Spleen (tissue), 11 donors: ENCODE data around the gene LGALS13. TPM values are rescaled to one million over a fixed set of nuclear protein-coding genes. Genes with fewer than 3 reads are reported as not detected.

ENCODE experiments used
- DNase-seq: peaks from one replicate; pipeline ENCODE4 v3.0.0-alpha.2; 2020
- H3K27ac ChIP-seq, 8 donors: fragments of 200-600 bp; sonication (generic) in 7 of 8; 1 replicate in 4 of 8; 2 replicates in 4 of 8; pipeline versions ENCODE4 v1.5.0 to v1.8.0; 2016 to 2021; ENCODE audit warnings: inconsistent platforms in 4 of 8, mild to moderate bottlenecking in 4 of 8, moderate library complexity in 1 of 8
- H3K27me3 ChIP-seq, 7 donors: fragments of 200-600 bp; sonication (generic) in 6 of 7; replicated peaks in 1 of 7; 1 replicate in 4 of 7; 2 replicates in 3 of 7; pipeline versions ENCODE4 v1.5.0 to v1.8.0; 2016 to 2021; ENCODE audit warnings: inconsistent platforms in 3 of 7, mild to moderate bottlenecking in 1 of 7
- H3K36me3 ChIP-seq, 6 donors: fragments of 200-600 bp; sonication (generic) in 5 of 6; 1 replicate in 4 of 6; 2 replicates in 2 of 6; pipeline versions ENCODE4 v1.5.0 to v1.8.0; 2016 to 2021; ENCODE audit warnings: inconsistent platforms in 2 of 6
- H3K4me1 ChIP-seq, 6 donors: fragments of 200-600 bp; sonication (generic) in 5 of 6; 1 replicate in 3 of 6; 2 replicates in 3 of 6; pipeline versions ENCODE4 v1.5.0 to v1.8.0; 2016 to 2021; ENCODE audit warnings: inconsistent platforms in 3 of 6
- H3K4me3 ChIP-seq, 8 donors: fragments of 200-600 bp; sonication (generic) in 7 of 8; 1 replicate in 4 of 8; 2 replicates in 4 of 8; pipeline versions ENCODE4 v1.5.0 to v1.8.0; 2016 to 2021; ENCODE audit warnings: inconsistent platforms in 4 of 8, mild to moderate bottlenecking in 4 of 8, moderate library complexity in 2 of 8
- H3K9me3 ChIP-seq, 8 donors: fragments of 200-600 bp; sonication (generic) in 7 of 8; 1 replicate in 4 of 8; 2 replicates in 4 of 8; pipeline versions ENCODE4 v1.5.0 to v1.8.0; 2016 to 2021; ENCODE audit warnings: inconsistent platforms in 4 of 8
- POLR2A ChIP-seq, 3 donors: fragments of 450-650 bp; IDR thresholded peaks; one replicate each; pipeline ENCODE4 v1.5.1; 2017; ENCODE audit warnings: antibody characterized with exemption in 3 of 3, mild to moderate bottlenecking in 1 of 3
- POLR2AphosphoS5 ChIP-seq, 3 donors: sonication (generic); formaldehyde crosslinking; IDR thresholded peaks; one replicate each; pipeline ENCODE4 v1.5.1; 2017; ENCODE audit warnings: antibody characterized with exemption in 3 of 3
- whole genome bisulfite sequencing, 5 donors: extraction: QIAGEN DNeasy Blood & Tissue Kit in 3 of 5; methylation state at CpG; one replicate each; pipeline versions ENCODE4 v1.1.5 to v1.1.7; 2013 to 2018; 5-methylcytosine and 5-hydroxymethylcytosine counted together
- intact Hi-C: fragments of 100-400 bp; cut with DNase I; formaldehyde crosslinking; loops from one replicate; pipeline ENCODE4 v1.15.0; 2023; ENCODE audit warnings: low total_unique reads
- polyA plus RNA-seq, 3 donors: library from polyadenylated mRNA; stranded (reverse); fragments of 200-250 nt; gene quantifications; one replicate each; pipeline ENCODE4 v1.2.1, GENCODE V29; 2013
- total RNA-seq, 7 donors: library from RNA; depleted of rRNA in 3 of 7; stranded (reverse); fragments of >200 nt in 3 of 7; fragmentation: NEBNext Ultra II Directional in 4 of 7; extraction: Animal tissue kit (Norgen Biotek cat#: 25700) in 4 of 7; gene quantifications; one replicate each; pipeline versions ENCODE4 v1.1.0 to v1.2.1, GENCODE V29; 2016 to 2021
- TF ChIP-seq, protein P1 (sequence below), 11 experiments: fragments of 200-600 bp in 7 of 11; fragments of 450-650 bp in 4 of 11; sonication (generic) in 4 of 11; IDR thresholded peaks in 8 of 11; conservative IDR thresholded peaks in 3 of 11; 1 replicate in 7 of 11; 2 replicates in 4 of 11; pipeline versions ENCODE4 v1.4.0 to v1.8.0; 2016 to 2021; ENCODE audit warnings: antibody characterized with exemption in 11 of 11, inconsistent platforms in 4 of 11, mild to moderate bottlenecking in 1 of 11
- donor health status: healthy with polysubstance abuse.
- donor health status: DM: no; HTN: no; CAD: no; lungs with moderate emphysema.
- donor health status: DM: no; HTN: no; CAD: no.
- donor health status: Bipolar disorder and iron deficiency.
- donor health status: healthy.
- donor health status: DM: no; HTN: no; CAD: no.
- donor health status: DM: yes; HTN: yes; CAD: no.

LGALS13 gene
- total and polyA plus RNA-seq, 10 donors: not detected

DNA sequence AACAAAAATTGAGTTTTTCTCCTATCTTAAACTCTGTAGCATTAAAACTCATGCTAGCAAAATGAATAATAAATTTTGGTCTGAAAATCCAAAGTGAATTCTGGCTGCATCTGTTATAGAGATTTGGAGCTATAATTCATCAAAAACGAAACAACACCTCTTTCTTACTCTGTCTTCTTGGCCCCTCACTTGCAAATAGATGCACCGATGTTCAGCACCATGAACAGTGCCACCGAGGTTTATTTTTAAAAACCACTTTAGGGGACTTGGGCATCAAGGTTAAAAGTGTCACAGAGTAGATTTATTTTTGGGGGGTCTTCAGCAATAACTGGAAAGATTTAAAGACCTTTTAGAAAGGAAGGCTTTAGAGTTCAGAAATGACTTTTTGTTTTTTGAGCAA lies 36.3 kb upstream of the LGALS13 start:
- WGBS, 5 donors: 45 to 49% (median 47%) methylated on average over 3 of the region's 3 CpGs
- intact Hi-C loops: no loop called here
- Histone ChIP-seq H3K27me3 (peaks cover 0 to 23% (median 0%) of the 10 kb centered on the region in 7 donors), H3K4me3 (no peak overlapping the region), H3K27ac (no peak overlapping the region), H3K36me3 (no peaks in the 10 kb centered on the region), H3K4me1 (no peaks in the 10 kb centered on the region), H3K9me3 (no peaks in the 10 kb centered on the region)
- no peak for DNase-seq
- TF ChIP-seq POLR2AphosphoS5 (IDR thresholded peaks at IDR 0.05): no peak
- TF ChIP-seq, protein P1, sequence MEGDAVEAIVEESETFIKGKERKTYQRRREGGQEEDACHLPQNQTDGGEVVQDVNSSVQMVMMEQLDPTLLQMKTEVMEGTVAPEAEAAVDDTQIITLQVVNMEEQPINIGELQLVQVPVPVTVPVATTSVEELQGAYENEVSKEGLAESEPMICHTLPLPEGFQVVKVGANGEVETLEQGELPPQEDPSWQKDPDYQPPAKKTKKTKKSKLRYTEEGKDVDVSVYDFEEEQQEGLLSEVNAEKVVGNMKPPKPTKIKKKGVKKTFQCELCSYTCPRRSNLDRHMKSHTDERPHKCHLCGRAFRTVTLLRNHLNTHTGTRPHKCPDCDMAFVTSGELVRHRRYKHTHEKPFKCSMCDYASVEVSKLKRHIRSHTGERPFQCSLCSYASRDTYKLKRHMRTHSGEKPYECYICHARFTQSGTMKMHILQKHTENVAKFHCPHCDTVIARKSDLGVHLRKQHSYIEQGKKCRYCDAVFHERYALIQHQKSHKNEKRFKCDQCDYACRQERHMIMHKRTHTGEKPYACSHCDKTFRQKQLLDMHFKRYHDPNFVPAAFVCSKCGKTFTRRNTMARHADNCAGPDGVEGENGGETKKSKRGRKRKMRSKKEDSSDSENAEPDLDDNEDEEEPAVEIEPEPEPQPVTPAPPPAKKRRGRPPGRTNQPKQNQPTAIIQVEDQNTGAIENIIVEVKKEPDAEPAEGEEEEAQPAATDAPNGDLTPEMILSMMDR (IDR thresholded peaks at IDR 0.05 in 8 of 11, conservative IDR thresholded peaks at IDR 0.05 in 3 of 11): no peak
- TF ChIP-seq POLR2A (IDR thresholded peaks at IDR 0.05): no peak

DNA sequence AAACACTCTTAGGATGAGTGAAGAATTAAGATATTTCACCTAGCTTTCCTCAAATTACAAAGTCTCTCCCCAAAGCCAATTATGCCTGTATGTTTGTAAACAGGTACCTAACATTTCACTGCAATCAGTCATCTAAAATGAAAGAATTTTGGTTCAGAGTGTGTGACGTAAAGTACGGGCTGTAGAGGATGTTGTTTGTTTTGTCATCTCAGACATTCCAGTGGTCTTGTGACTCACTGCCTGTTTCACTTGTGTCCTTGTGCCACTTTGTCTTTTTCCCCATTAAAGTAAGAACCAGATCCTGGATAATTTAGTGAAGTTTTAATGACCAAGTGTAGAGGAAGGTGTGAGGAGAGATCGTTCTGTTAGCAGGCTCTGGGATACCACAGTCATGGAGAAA lies 33.7 kb upstream of the LGALS13 start:
- no peak overlapping the region for H3K4me3 ChIP-seq
- no peaks in the 10 kb centered on the region for H3K4me1 ChIP-seq
- TF ChIP-seq, protein P1 (IDR thresholded peaks at IDR 0.05 in 8 of 11, conservative IDR thresholded peaks at IDR 0.05 in 3 of 11): no peak
- TF ChIP-seq POLR2AphosphoS5 (IDR thresholded peaks at IDR 0.05) (no peak), POLR2A (IDR thresholded peaks at IDR 0.05) (no peak)
- peaks cover 0 to 23% (median 0%) of the 10 kb centered on the region in 7 donors for H3K27me3 ChIP-seq
- intact Hi-C loops: no loop called here
- peaks cover 0 to 13% (median 7%) of the 10 kb centered on the region in 8 donors for H3K9me3 ChIP-seq
- H3K27ac ChIP-seq: no peak overlapping the region
- no peaks in the 10 kb centered on the region for H3K36me3 ChIP-seq
- WGBS, 5 donors: 56 to 78% (median 62%) methylated on average over 3 of the region's 3 CpGs
- DNase-seq: no peak

DNA sequence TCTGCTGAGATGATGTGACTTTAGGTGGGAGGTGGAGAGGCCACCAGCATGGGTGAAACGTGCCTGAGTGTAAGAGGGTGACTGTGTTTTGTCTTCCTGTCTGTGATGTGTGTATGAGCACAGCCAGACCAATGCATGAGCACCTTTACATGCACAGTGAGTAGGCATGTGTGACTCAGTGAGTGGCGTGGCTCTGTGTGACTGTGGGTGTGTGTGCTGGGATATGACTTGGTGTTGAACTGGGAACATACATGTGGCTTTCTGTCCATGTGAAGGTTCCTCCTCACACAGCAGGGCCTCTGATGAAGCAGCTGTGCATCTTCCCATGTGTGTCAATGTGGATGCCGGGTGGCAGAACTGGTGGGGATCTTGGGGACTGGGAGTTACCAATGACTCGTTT lies 19.9 kb upstream of the LGALS13 start:
- H3K27ac ChIP-seq: no peak overlapping the region
- 46 to 73% (median 49%) methylated on average over 4 of the region's 4 CpGs for WGBS, 5 donors
- H3K4me1 ChIP-seq: no peaks in the 10 kb centered on the region
- no peak overlapping the region for H3K4me3 ChIP-seq
- no peaks in the 10 kb centered on the region for H3K36me3 ChIP-seq
- peaks cover 0 to 16% (median 7%) of the 10 kb centered on the region in 8 donors for H3K9me3 ChIP-seq
- peaks cover 0 to 38% (median 0%) of the 10 kb centered on the region in 7 donors for H3K27me3 ChIP-seq
- no peak for TF ChIP-seq POLR2A (IDR thresholded peaks at IDR 0.05)
- no peak for TF ChIP-seq POLR2AphosphoS5 (IDR thresholded peaks at IDR 0.05)
- TF ChIP-seq, protein P1 (IDR thresholded peaks at IDR 0.05 in 8 of 11, conservative IDR thresholded peaks at IDR 0.05 in 3 of 11): no peak
- intact Hi-C loops: no loop called here
- no peak for DNase-seq

DNA sequence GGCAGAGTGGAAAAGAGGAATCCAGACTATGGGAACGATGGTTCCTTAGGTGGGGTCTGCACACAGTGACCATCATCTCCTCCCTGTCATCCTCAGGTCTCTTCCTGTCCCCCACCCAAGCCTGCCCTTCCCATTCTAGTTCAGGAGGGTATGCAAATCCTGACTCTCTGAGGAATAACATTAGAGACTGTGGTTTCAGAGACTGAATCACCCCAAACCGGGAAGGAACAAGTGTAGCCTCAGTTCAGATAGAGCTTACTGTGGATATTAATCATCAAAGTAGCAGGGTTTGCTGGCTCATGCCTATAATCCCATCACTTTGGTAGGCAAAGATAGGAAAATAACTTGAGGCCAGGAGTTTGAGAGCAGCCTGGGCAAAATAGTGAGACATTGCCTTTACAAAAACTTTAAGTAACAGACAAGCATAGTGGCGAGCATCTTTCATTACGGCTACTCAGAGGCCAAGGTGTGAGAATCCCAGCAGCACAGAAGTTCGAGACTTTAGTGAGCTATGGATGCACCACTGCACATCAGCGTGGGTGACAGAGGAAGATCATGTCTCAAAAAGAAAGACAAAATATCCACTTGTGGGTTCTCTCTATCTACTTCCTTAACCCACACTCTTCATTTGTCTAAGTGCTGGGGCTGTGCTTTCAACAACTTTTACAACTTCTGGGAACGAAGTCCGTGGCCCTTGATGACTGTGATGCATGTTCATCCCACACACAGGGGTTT lies 19.3 kb upstream of the LGALS13 start:
- Histone ChIP-seq H3K4me3 (no peak overlapping the region), H3K27me3 (peaks cover 0 to 39% (median 0%) of the 10 kb centered on the region in 7 donors), H3K4me1 (no peaks in the 10 kb centered on the region), H3K27ac (no peak overlapping the region), H3K36me3 (no peaks in the 10 kb centered on the region), H3K9me3 (peaks cover 0 to 16% (median 7%) of the 10 kb centered on the region in 8 donors)
- 45 to 63% (median 55%) methylated on average over 8 of the region's 8 CpGs for WGBS, 5 donors
- intact Hi-C loops: no loop called here
- DNase-seq: no peak
- TF ChIP-seq POLR2AphosphoS5 (IDR thresholded peaks at IDR 0.05): no peak
- TF ChIP-seq, protein P1 (IDR thresholded peaks at IDR 0.05 in 8 of 11, conservative IDR thresholded peaks at IDR 0.05 in 3 of 11): no peak
- no peak for TF ChIP-seq POLR2A (IDR thresholded peaks at IDR 0.05)
